Measurements from ENCODE around the gene GFY. TPM values are rescaled to one million over a fixed set of nuclear protein-coding genes. Genes with fewer than 3 reads are reported as not detected.

GFY gene
- total RNA-seq, 6 experiments from 2014 or later: not detected

- Mint-ChIP-seq H3K4me3 (no peak overlapping the region), H3K9me3 (no peaks in the 10 kb centered on the region), H3K27me3 (ENCODE audit: insufficient read depth) (peaks cover 82% of the 10 kb centered on the region), H3K27ac (no peak overlapping the region), H3K36me3 (ENCODE audit: low read depth) (no peaks in the 10 kb centered on the region; the same call in 1 of the 2 replicates), H3K4me1 (ENCODE audit: low read depth) (peaks cover 11% of the 10 kb centered on the region)
- TF ChIP-seq CTCF (IDR thresholded peaks at IDR 0.05): no peak
- no peak for DNase-seq
These were observed 3.9 kb upstream of the GFY start for GRCh38 chr19:49421039-49421877.

- Mint-ChIP-seq H3K27ac (no peak overlapping the region), H3K27me3 (ENCODE audit: insufficient read depth) (peaks cover 83% of the 10 kb centered on the region), H3K4me1 (ENCODE audit: low read depth) (peaks cover 11% of the 10 kb centered on the region), H3K36me3 (ENCODE audit: low read depth) (no peaks in the 10 kb centered on the region; the same call in 1 of the 2 replicates), H3K4me3 (no peak overlapping the region), H3K9me3 (no peaks in the 10 kb centered on the region)
- TF ChIP-seq CTCF (IDR thresholded peaks at IDR 0.05): no peak
- DNase-seq: no peak
These were observed 3.3 kb upstream of the GFY start for GRCh38 chr19:49421878-49422202.

- Mint-ChIP-seq H3K36me3 (ENCODE audit: low read depth) (no peaks in the 10 kb centered on the region; the same call in 1 of the 2 replicates), H3K27me3 (ENCODE audit: insufficient read depth) (peaks cover 83% of the 10 kb centered on the region), H3K4me1 (ENCODE audit: low read depth) (peaks cover 11% of the 10 kb centered on the region), H3K27ac (no peak overlapping the region), H3K9me3 (no peaks in the 10 kb centered on the region), H3K4me3 (peak overlapping the region; percentile 25; the same call in 1 of the 2 replicates)
- no peak for DNase-seq
- TF ChIP-seq CTCF (IDR thresholded peaks at IDR 0.05): peak; percentile 39
These were observed 2.6 kb upstream of the GFY start for GRCh38 chr19:49422407-49423070.

GRCh38 chr19:49423071-49423984, 1.9 kb upstream of the GFY start, which contains the start of gene PTH2:
TSS of gene PTH2 (minus strand) at chr19:49423441. CDS start at chr19:49423339, 102 bp downstream.
- H3K27ac Mint-ChIP-seq: no peak within 1 kb of the TSS

More at GRCh38 chr19:49423071-49423984, 1.9 kb upstream of the GFY start, which contains the start of gene PTH2:
- Mint-ChIP-seq H3K4me3 (peak within 1 kb of the TSS; percentile 25; the same call in 1 of the 2 replicates), H3K9me3 (no peaks in the 10 kb centered on the region), H3K36me3 (ENCODE audit: low read depth) (no peaks in the 10 kb centered on the region; the same call in 1 of the 2 replicates), H3K27me3 (ENCODE audit: insufficient read depth) (peaks cover 82% of the 10 kb centered on the region), H3K4me1 (ENCODE audit: low read depth) (peaks cover 11% of the 10 kb centered on the region)
- no peak for TF ChIP-seq CTCF (IDR thresholded peaks at IDR 0.05)
- no peak for DNase-seq

Data from HFFc6 (cell line).